IMR-90 (cell line): Measurements from ENCODE around the gene DIP2B. TPM values are rescaled to one million over a fixed set of nuclear protein-coding genes. Genes with fewer than 3 reads are reported as not detected.

ENCODE experiments used
- ATAC-seq: fragments of 200-7000 bp; cut with Tn5 transposase; 2 replicates; pipeline ENCODE4 v1.9.1; 2020; ENCODE audit warnings: low read depth, mild to moderate bottlenecking, moderate library complexity
- BruUV-seq: library from RNA; stranded (reverse); fragments of 400-500 nt; replicated peaks from 2 replicates; lab custom pipeline; 2021; lab: Mats Ljungman, UMichigan
- CTCF ChIA-PET: fragments of 300-600 bp; formaldehyde crosslinking; extraction: SDS; loops from one replicate; lab custom pipeline; 2021; ENCODE audit warnings: antibody characterized with exemption; lab: Yijun Ruan, JAX
- POLR2A ChIA-PET: fragments of 300-600 bp; sonication (Branson Sonifier 250); formaldehyde crosslinking; loops from one replicate; lab custom pipeline; 2022; ENCODE audit warnings: antibody characterized with exemption; ENCODE audit not compliant: unreplicated experiment; lab: Charles Lee
- DNase-seq: peaks from one replicate; pipeline ENCODE4 v3.0.0; 2013
- H2AFZ ChIP-seq: replicated peaks from 2 replicates; pipeline ENCODE3; 2013; ENCODE audit warnings: low read length, mild to moderate bottlenecking; ENCODE audit not compliant: poor library complexity
- H2AK5ac ChIP-seq: 2 replicates; pipeline ENCODE4 v1.6.1; 2013; ENCODE audit warnings: low read depth, low read length, inconsistent platforms
- H2AK9ac ChIP-seq: replicated peaks from 2 replicates; pipeline ENCODE3; 2013; ENCODE audit warnings: mild to moderate bottlenecking, low read depth, low read length, moderate library complexity; ENCODE audit not compliant: poor library complexity
- H2BK120ac ChIP-seq: 2 replicates; pipeline ENCODE4 v1.6.1; 2013; ENCODE audit warnings: low read depth, low read length, inconsistent platforms
- H2BK15ac ChIP-seq: 3 replicates; pipeline ENCODE4 v1.6.1; 2013; ENCODE audit warnings: low read depth, low read length, inconsistent platforms
- H2BK20ac ChIP-seq: 2 replicates; pipeline ENCODE4 v1.6.1; 2013; ENCODE audit warnings: low read depth, mild to moderate bottlenecking, inconsistent platforms, low read length, moderate library complexity
- H2BK5ac ChIP-seq: 2 replicates; pipeline ENCODE4 v1.6.1; 2013; ENCODE audit warnings: mild to moderate bottlenecking, low read depth, low read length, inconsistent platforms; ENCODE audit not compliant: poor library complexity, severe bottlenecking
- H3K14ac ChIP-seq: replicated peaks from 2 replicates; pipeline ENCODE4 v1.6.1; 2013; ENCODE audit warnings: low read depth, low read length, inconsistent platforms
- H3K18ac ChIP-seq: 2 replicates; pipeline ENCODE4 v1.6.1; 2013; ENCODE audit warnings: low read depth, low read length, control low read depth
- H3K23ac ChIP-seq: 2 replicates; pipeline ENCODE4 v1.6.1; 2013; ENCODE audit warnings: low read depth, low read length, inconsistent platforms
- H3K27ac ChIP-seq: 2 replicates; pipeline ENCODE4 v1.5.1; 2013; ENCODE audit warnings: mild to moderate bottlenecking, control low read depth, low read length; ENCODE audit not compliant: insufficient read depth
- H3K27me3 ChIP-seq: 2 replicates; pipeline ENCODE4 v1.6.1; 2013; ENCODE audit warnings: low read length; ENCODE audit not compliant: control insufficient read depth, insufficient read depth
- H3K36me3 ChIP-seq: 2 replicates; pipeline ENCODE4 v1.6.1; 2013; ENCODE audit warnings: low read length, mixed read lengths; ENCODE audit not compliant: control insufficient read depth, insufficient read depth
- H3K4ac ChIP-seq: 2 replicates; pipeline ENCODE4 v1.6.1; 2013; ENCODE audit warnings: low read depth, low read length, inconsistent platforms
- H3K4me1 ChIP-seq: 2 replicates; pipeline ENCODE4 v1.6.1; 2013; ENCODE audit warnings: low read length, mixed read lengths; ENCODE audit not compliant: control insufficient read depth, insufficient read depth
- H3K4me2 ChIP-seq: 2 replicates; pipeline ENCODE4 v1.6.1; 2013; ENCODE audit warnings: low read depth, mild to moderate bottlenecking, control low read depth, low read length, moderate library complexity
- H3K4me3 ChIP-seq: 2 replicates; pipeline ENCODE4 v1.5.1; 2013; ENCODE audit warnings: low read depth, mild to moderate bottlenecking, control low read depth, low read length, moderate library complexity; ENCODE audit not compliant: insufficient read depth
- H3K56ac ChIP-seq: 2 replicates; pipeline ENCODE4 v1.6.1; 2013; ENCODE audit warnings: low read length, inconsistent platforms; ENCODE audit not compliant: insufficient read depth; ENCODE audit errors: extremely low read depth
- H3K79me1 ChIP-seq, 2 experiments: 2 replicates each; pipeline ENCODE4 v1.6.1; 2013; ENCODE audit warnings: low read length in 2 of 2, inconsistent platforms in 1 of 2, low read depth in 1 of 2
- H3K9ac ChIP-seq: 2 replicates; pipeline ENCODE4 v1.6.1; 2013; ENCODE audit warnings: low read depth, low read length, control low read depth
- H3K9me1 ChIP-seq: 2 replicates; pipeline ENCODE4 v1.6.1; 2013; ENCODE audit warnings: low read length, inconsistent platforms; ENCODE audit not compliant: insufficient read depth
- H3K9me3 ChIP-seq: 2 replicates; pipeline ENCODE4 v1.6.1; 2013; ENCODE audit warnings: low read length; ENCODE audit not compliant: control insufficient read depth, insufficient read depth
- H4K20me1 ChIP-seq: 2 replicates; pipeline ENCODE4 v1.6.1; 2013; ENCODE audit warnings: low read length, inconsistent platforms; ENCODE audit not compliant: insufficient read depth
- H4K5ac ChIP-seq: 2 replicates; pipeline ENCODE4 v1.6.1; 2013; ENCODE audit warnings: mild to moderate bottlenecking, low read depth, low read length, control low read depth
- H4K8ac ChIP-seq, 2 experiments: 2 replicates each; pipeline ENCODE4 v1.6.1; 2013; ENCODE audit warnings: low read depth in 2 of 2, low read length in 2 of 2, control low read depth in 1 of 2, inconsistent platforms in 1 of 2
- H4K91ac ChIP-seq: 2 replicates; pipeline ENCODE4 v1.6.1; 2013; ENCODE audit warnings: low read depth, low read length, inconsistent platforms; ENCODE audit not compliant: insufficient read depth
- BHLHE40 ChIP-seq: fragments of 150-350 bp; IDR thresholded peaks from 2 replicates; pipeline ENCODE4 v1.6.1; 2016; ENCODE audit warnings: mild to moderate bottlenecking, low read depth, low read length
- CEBPB ChIP-seq: IDR thresholded peaks from 2 replicates; pipeline ENCODE4 v1.6.1; 2012; ENCODE audit warnings: low read depth, low read length, improper control_type of control experiment
- MAFK ChIP-seq: IDR thresholded peaks from 2 replicates; pipeline ENCODE4 v1.6.1; 2012; ENCODE audit warnings: low read depth, low read length, improper control_type of control experiment
- MAZ ChIP-seq: IDR thresholded peaks from 2 replicates; pipeline ENCODE4 v1.6.1; 2012; ENCODE audit warnings: low read depth, mild to moderate bottlenecking, low read length, improper control_type of control experiment, moderate library complexity, borderline replicate concordance
- MXI1 ChIP-seq: IDR thresholded peaks from 2 replicates; pipeline ENCODE4 v1.6.1; 2012; ENCODE audit warnings: low read depth, mild to moderate bottlenecking, low read length, moderate library complexity, borderline replicate concordance
- NFE2L2 ChIP-seq: fragments of 150-350 bp; IDR thresholded peaks from 2 replicates; pipeline ENCODE4 v1.6.1; 2016; ENCODE audit warnings: low read depth, mild to moderate bottlenecking, low read length
- POLR2A ChIP-seq: IDR thresholded peaks from 2 replicates; pipeline ENCODE4 v1.6.1; 2012; ENCODE audit warnings: mild to moderate bottlenecking, low read depth, low read length
- RAD21 ChIP-seq: IDR thresholded peaks from 2 replicates; pipeline ENCODE4 v1.6.1; 2012; ENCODE audit warnings: low read length, improper control_type of control experiment
- RCOR1 ChIP-seq: IDR thresholded peaks from 2 replicates; pipeline ENCODE4 v1.6.1; 2012; ENCODE audit warnings: mild to moderate bottlenecking, low read length, improper control_type of control experiment; ENCODE audit not compliant: insufficient replicate concordance
- RFX5 ChIP-seq: IDR thresholded peaks from 2 replicates; pipeline ENCODE4 v1.8.0; 2012; ENCODE audit warnings: low read depth, mild to moderate bottlenecking, low read length, moderate library complexity
- SMC3 ChIP-seq: fragments of 150-350 bp; IDR thresholded peaks from 2 replicates; pipeline ENCODE4 v1.6.1; 2016; ENCODE audit warnings: low read depth, mild to moderate bottlenecking, antibody characterized with exemption, low read length, moderate library complexity
- WGBS, 2 experiments: methylation state at CpG; one replicate each; pipeline versions ENCODE4 v1.1.5 to v1.1.7; 2013; ENCODE audit warnings: missing lambda C conversion rate in 2 of 2; ENCODE audit not compliant: insufficient read length in 1 of 2; ENCODE audit errors: extremely low coverage in 2 of 2; 5-methylcytosine and 5-hydroxymethylcytosine counted together
- dilution Hi-C: fragments of 300-500 bp; cut with HindIII; formaldehyde crosslinking; loops from one replicate; pipeline ENCODE4 v1.14.3; 2018; ENCODE audit warnings: low sequenced_read_pairs; ENCODE audit not compliant: unreplicated experiment
- in situ Hi-C: fragments of 300-500 bp; cut with MboI; formaldehyde crosslinking; loops from 3 replicates; pipeline ENCODE4 v1.14.3; 2019; ENCODE audit warnings: low sequenced_read_pairs, inconsistent platforms, mixed read lengths
- intact Hi-C: fragments of 100-400 bp; cut with micrococcal nuclease; formaldehyde crosslinking; loops from 2 replicates; pipeline ENCODE4 v1.10.0; 2022
- polyA plus RNA-seq, 3 experiments: library from polyadenylated mRNA; depleted of rRNA; stranded (reverse); fragments of >200 nt; gene quantifications; 2 replicates each; pipeline ENCODE4 v1.2.3, GENCODE V29; 2012; ENCODE audit warnings: low replicate concordance in 1 of 3
- total RNA-seq: library from RNA; depleted of rRNA; stranded (reverse); fragments of >200 nt; gene quantifications from 2 replicates; pipeline ENCODE4 v1.2.3, GENCODE V29; 2012
- TF ChIP-seq, protein P1 (sequence below): conservative IDR thresholded peaks from 2 replicates; pipeline ENCODE4 v1.5.1; 2012; ENCODE audit warnings: mild to moderate bottlenecking, low read depth, low read length, improper control_type of control experiment
- TF ChIP-seq, protein P2 (sequence below): fragments of 150-350 bp; IDR thresholded peaks from 2 replicates; pipeline ENCODE4 v1.6.1; 2016; ENCODE audit warnings: low read depth, mild to moderate bottlenecking, low read length, moderate library complexity, borderline replicate concordance

The DIP2B gene
- total and polyA plus RNA-seq, 2 of the 4 experiments (the other 2 are of a cell fraction), result 7.7 to 12.9 TPM

DNA sequence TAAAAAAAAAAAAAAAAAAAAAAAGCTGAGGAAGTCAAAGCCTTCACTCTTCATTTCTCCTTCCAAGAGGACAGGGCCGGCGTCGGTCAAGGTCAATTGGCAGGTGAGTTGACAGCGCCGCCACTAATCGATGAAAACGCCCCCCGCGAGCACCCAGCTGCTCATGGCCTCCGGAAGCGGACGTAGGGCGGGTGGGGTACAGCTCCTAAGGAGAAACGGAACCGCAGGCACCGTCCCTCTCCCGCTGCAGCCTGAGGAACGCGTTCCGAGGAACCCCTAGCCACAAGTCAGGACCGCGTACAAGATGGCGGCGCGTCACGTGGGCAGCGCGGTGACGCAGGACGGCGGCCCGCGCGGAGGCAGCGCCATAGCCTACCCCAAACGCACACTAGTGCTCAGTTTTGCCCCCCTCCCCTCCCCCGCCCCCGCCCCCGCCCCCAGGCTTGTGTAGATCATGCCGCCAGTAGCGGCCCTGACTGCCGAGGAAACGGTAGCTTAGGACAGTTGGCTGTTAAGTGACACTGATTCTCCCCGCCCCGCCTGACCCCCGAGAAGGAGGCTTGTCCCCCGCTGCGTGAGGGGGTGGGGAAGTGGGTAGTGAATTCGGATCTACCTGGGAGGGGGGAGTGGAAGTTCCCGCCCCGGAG, 259.0 kb downstream of the DIP2B start, which contains the start of gene ATF1:
Gene ATF1 (plus strand): TSS at position 463 of the 647 bp plus-strand sequence. CDS start 16,045 bp downstream, outside the sequence.
- Histone ChIP-seq H2BK15ac (peak within 1 kb of the TSS; percentile 71; the same call in 1 of the 3 replicates), H4K5ac (peak within 1 kb of the TSS; percentile 94), H2BK120ac (peak within 1 kb of the TSS; percentile 81), H3K9me3 (no peaks in the 10 kb centered on the region), H3K4ac (peak within 1 kb of the TSS; percentile 94), H2AFZ (peak within 1 kb of the TSS; percentile 98), H3K23ac (peak within 1 kb of the TSS; percentile 92), H3K4me2 (peak within 1 kb of the TSS; percentile 93), H2AK5ac (peak within 1 kb of the TSS; percentile 85), H2BK5ac (peak within 1 kb of the TSS; percentile 99), H3K9ac (peak within 1 kb of the TSS; percentile 94), H3K14ac (peak within 1 kb of the TSS; percentile 96), H3K9me1 (no peaks in the 10 kb centered on the region), H3K18ac (peak within 1 kb of the TSS; percentile 89), H4K8ac (peak within 1 kb of the TSS; percentile 32 to 98), H2BK20ac (peak within 1 kb of the TSS; percentile 48; the same call in 1 of the 2 replicates), H3K56ac (peak within 1 kb of the TSS; percentile 89), H3K4me3 (peak within 1 kb of the TSS; percentile 71), H3K27me3 (no peaks in the 10 kb centered on the region), H4K20me1 (peaks cover 17% of the 10 kb centered on the region), H4K91ac (peak within 1 kb of the TSS; percentile 94), H3K79me1 (peaks cover 27 to 55% of the 10 kb centered on the region in 2 experiments; a peak in 3 of 4 replicates), H2AK9ac (peak within 1 kb of the TSS; percentile 97), H3K4me1 (peaks cover 4% of the 10 kb centered on the region; the same call in 1 of the 2 replicates), H3K36me3 (no peaks in the 10 kb centered on the region), H3K27ac (peak within 1 kb of the TSS; percentile 99)
- DNase-seq, result peak; percentile 93
- ATAC-seq, result peak; percentile 94
- ChIA-PET CTCF (interaction anchor here (0.6 to 2.5 kb wide), 3 partner anchors 10 to 223 kb away, joined by 3 to 28 read pairs (median 14); no protein-coding TSS in a partner anchor), POLR2A (interaction anchor here (0.6 kb wide), 3 partner anchors 249 to 319 kb away, joined by 3 to 7 read pairs (median 4); no protein-coding TSS in a partner anchor)
- dilution Hi-C loops, result no loop called here
- intact Hi-C loops, result loop anchor here (2.0 to 10.0 kb wide), 2 partner anchors 261 to 285 kb away; partner anchors contain the start of genes LETMD1 and SLC11A2
- in situ Hi-C loops, result no loop called here
- WGBS, 2 experiments, result 0% methylated on average over 7 of the region's 51 CpGs; no CpG with 5 or more reads in 1 of the 2 experiments
- BruUV-seq, result TSS peak; percentile 92
- TF ChIP-seq POLR2A (peak; percentile 88), MAFK (no peak), RCOR1 (no peak), NFE2L2 (0 out of 2 replicates have a peak, but pooled peaks have one; percentile 3), MAZ (peak; percentile 93; the same call in 1 of the 2 replicates), BHLHE40 (peak; percentile 67; the same call in 1 of the 2 replicates), RAD21 (no peak), RFX5 (no peak), CEBPB (no peak), MXI1 (peak; percentile 7; the same call in 1 of the 2 replicates), SMC3 (no peak)
- TF ChIP-seq, protein P1, sequence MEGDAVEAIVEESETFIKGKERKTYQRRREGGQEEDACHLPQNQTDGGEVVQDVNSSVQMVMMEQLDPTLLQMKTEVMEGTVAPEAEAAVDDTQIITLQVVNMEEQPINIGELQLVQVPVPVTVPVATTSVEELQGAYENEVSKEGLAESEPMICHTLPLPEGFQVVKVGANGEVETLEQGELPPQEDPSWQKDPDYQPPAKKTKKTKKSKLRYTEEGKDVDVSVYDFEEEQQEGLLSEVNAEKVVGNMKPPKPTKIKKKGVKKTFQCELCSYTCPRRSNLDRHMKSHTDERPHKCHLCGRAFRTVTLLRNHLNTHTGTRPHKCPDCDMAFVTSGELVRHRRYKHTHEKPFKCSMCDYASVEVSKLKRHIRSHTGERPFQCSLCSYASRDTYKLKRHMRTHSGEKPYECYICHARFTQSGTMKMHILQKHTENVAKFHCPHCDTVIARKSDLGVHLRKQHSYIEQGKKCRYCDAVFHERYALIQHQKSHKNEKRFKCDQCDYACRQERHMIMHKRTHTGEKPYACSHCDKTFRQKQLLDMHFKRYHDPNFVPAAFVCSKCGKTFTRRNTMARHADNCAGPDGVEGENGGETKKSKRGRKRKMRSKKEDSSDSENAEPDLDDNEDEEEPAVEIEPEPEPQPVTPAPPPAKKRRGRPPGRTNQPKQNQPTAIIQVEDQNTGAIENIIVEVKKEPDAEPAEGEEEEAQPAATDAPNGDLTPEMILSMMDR, result no peak
- TF ChIP-seq, protein P2, sequence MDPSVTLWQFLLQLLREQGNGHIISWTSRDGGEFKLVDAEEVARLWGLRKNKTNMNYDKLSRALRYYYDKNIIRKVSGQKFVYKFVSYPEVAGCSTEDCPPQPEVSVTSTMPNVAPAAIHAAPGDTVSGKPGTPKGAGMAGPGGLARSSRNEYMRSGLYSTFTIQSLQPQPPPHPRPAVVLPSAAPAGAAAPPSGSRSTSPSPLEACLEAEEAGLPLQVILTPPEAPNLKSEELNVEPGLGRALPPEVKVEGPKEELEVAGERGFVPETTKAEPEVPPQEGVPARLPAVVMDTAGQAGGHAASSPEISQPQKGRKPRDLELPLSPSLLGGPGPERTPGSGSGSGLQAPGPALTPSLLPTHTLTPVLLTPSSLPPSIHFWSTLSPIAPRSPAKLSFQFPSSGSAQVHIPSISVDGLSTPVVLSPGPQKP, result no peak
